Measurements from ENCODE around the gene MDFI.

The MDFI gene

GRCh38 chr6:41600499-41601247 is 37.6 kb upstream of the MDFI start:
- H3K79me2 ChIP-seq (ENCODE audit: control insufficient read depth, insufficient read depth, low read length), result no peaks in the 10 kb centered on the region
- no peak overlapping the region for H2BK5ac ChIP-seq (ENCODE audit: low read length)
- DNase-seq, result no peak
- no peaks in the 10 kb centered on the region for H3K79me1 ChIP-seq (ENCODE audit: low read length)
- H2AK5ac ChIP-seq (ENCODE audit: low read length), result no peak overlapping the region
- no CpG with 5 or more reads among the region's 22 CpGs for WGBS (ENCODE audit: extremely low coverage, insufficient coverage, low lambda C conversion rate)
- no peak overlapping the region for H2BK120ac ChIP-seq (ENCODE audit: low read depth, low read length)
- H3K4me1 ChIP-seq (ENCODE audit: control insufficient read depth, low read depth, low read length), result no peaks in the 10 kb centered on the region
- no peaks in the 10 kb centered on the region for H3K36me3 ChIP-seq (ENCODE audit: control insufficient read depth, insufficient read depth, low read length)
- no peaks in the 10 kb centered on the region for H3K27me3 ChIP-seq (ENCODE audit: insufficient read depth, low read length, poor library complexity)
- no peak overlapping the region for H2BK15ac ChIP-seq (replicated peaks; ENCODE audit: low read depth)
- no peak overlapping the region for H3K4me2 ChIP-seq (ENCODE audit: low read length)
- H3K4ac ChIP-seq (ENCODE audit: low read depth, low read length), result no peak overlapping the region
- no peak overlapping the region for H4K5ac ChIP-seq (ENCODE audit: low read length)
- H4K8ac ChIP-seq (ENCODE audit: low read depth, low read length), result no peak overlapping the region
- H3K9ac ChIP-seq (ENCODE audit: low read length), result no peak overlapping the region
- H3K27ac ChIP-seq (ENCODE audit: low read depth, low read length), result no peak overlapping the region
- no peak overlapping the region for H3K23ac ChIP-seq (ENCODE audit: low read length)
- H3K56ac ChIP-seq (ENCODE audit: low read length), result no peak overlapping the region
- no peak overlapping the region for H3K18ac ChIP-seq (ENCODE audit: low read length)
- no peak overlapping the region for H3K4me3 ChIP-seq (ENCODE audit: low read length)

DNA sequence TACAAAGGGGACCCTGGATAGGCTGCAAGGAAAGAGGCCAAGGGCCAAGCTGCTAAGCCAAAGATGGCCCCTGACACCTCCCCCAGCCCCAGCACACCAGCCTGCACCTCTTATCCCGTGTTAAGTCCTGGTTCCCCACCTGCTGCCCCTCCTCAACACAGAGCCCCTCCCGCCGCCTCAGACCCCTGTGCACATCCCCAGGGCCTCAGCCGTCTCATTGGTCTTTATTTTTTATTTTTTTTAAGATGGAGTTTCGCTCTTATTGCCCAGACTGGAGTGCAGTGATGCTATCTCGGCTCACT is 37.1 kb upstream of the MDFI start:
- Histone ChIP-seq H3K79me1 (ENCODE audit: low read length) (no peaks in the 10 kb centered on the region), H3K4me1 (ENCODE audit: control insufficient read depth, low read depth, low read length) (no peaks in the 10 kb centered on the region), H3K18ac (ENCODE audit: low read length) (no peak overlapping the region), H3K9ac (ENCODE audit: low read length) (no peak overlapping the region), H3K4me3 (ENCODE audit: low read length) (no peak overlapping the region), H4K8ac (ENCODE audit: low read depth, low read length) (no peak overlapping the region), H3K56ac (ENCODE audit: low read length) (no peak overlapping the region), H2BK5ac (ENCODE audit: low read length) (no peak overlapping the region), H2BK120ac (ENCODE audit: low read depth, low read length) (no peak overlapping the region), H3K79me2 (ENCODE audit: control insufficient read depth, insufficient read depth, low read length) (no peaks in the 10 kb centered on the region), H3K27ac (ENCODE audit: low read depth, low read length) (no peak overlapping the region), H2BK15ac (replicated peaks; ENCODE audit: low read depth) (no peak overlapping the region), H3K23ac (ENCODE audit: low read length) (no peak overlapping the region), H3K36me3 (ENCODE audit: control insufficient read depth, insufficient read depth, low read length) (no peaks in the 10 kb centered on the region), H2AK5ac (ENCODE audit: low read length) (no peak overlapping the region), H3K4me2 (ENCODE audit: low read length) (no peak overlapping the region), H4K5ac (ENCODE audit: low read length) (no peak overlapping the region), H3K27me3 (ENCODE audit: insufficient read depth, low read length, poor library complexity) (no peaks in the 10 kb centered on the region), H3K4ac (ENCODE audit: low read depth, low read length) (no peak overlapping the region)
- no CpG with 5 or more reads among the region's 6 CpGs for WGBS (ENCODE audit: extremely low coverage, insufficient coverage, low lambda C conversion rate)
- no peak for DNase-seq

- no peak overlapping the region for H2BK5ac ChIP-seq (ENCODE audit: low read length)
Observed at GRCh38 chr6:41602422-41602743, 35.9 kb upstream of the MDFI start.

GRCh38 chr6:41602864-41603608 is 35.2 kb upstream of the MDFI start:
- WGBS (ENCODE audit: extremely low coverage, insufficient coverage, low lambda C conversion rate), result no CpG with 5 or more reads among the region's 20 CpGs
- Histone ChIP-seq H3K27ac (ENCODE audit: low read depth, low read length) (no peak overlapping the region), H2AK5ac (ENCODE audit: low read length) (no peak overlapping the region)

More at GRCh38 chr6:41602422-41602743, 35.9 kb upstream of the MDFI start:
- WGBS (ENCODE audit: extremely low coverage, insufficient coverage, low lambda C conversion rate), result no CpG with 5 or more reads among the region's 4 CpGs
- H3K27ac ChIP-seq (ENCODE audit: low read depth, low read length), result no peak overlapping the region
- H3K4ac ChIP-seq (ENCODE audit: low read depth, low read length), result no peak overlapping the region
- no peaks in the 10 kb centered on the region for H3K27me3 ChIP-seq (ENCODE audit: insufficient read depth, low read length, poor library complexity)
- H4K5ac ChIP-seq (ENCODE audit: low read length), result no peak overlapping the region
- H3K36me3 ChIP-seq (ENCODE audit: control insufficient read depth, insufficient read depth, low read length), result no peaks in the 10 kb centered on the region
- H2BK120ac ChIP-seq (ENCODE audit: low read depth, low read length), result no peak overlapping the region
- H3K79me2 ChIP-seq (ENCODE audit: control insufficient read depth, insufficient read depth, low read length), result no peaks in the 10 kb centered on the region
- H3K56ac ChIP-seq (ENCODE audit: low read length), result no peak overlapping the region
- H2BK15ac ChIP-seq (replicated peaks; ENCODE audit: low read depth), result no peak overlapping the region
- no peak overlapping the region for H3K23ac ChIP-seq (ENCODE audit: low read length)
- no peak overlapping the region for H3K4me2 ChIP-seq (ENCODE audit: low read length)
- no peak overlapping the region for H3K4me3 ChIP-seq (ENCODE audit: low read length)
- H3K9ac ChIP-seq (ENCODE audit: low read length), result no peak overlapping the region
- no peaks in the 10 kb centered on the region for H3K79me1 ChIP-seq (ENCODE audit: low read length)
- H4K8ac ChIP-seq (ENCODE audit: low read depth, low read length), result no peak overlapping the region
- no peak overlapping the region for H3K18ac ChIP-seq (ENCODE audit: low read length)
- no peaks in the 10 kb centered on the region for H3K4me1 ChIP-seq (ENCODE audit: control insufficient read depth, low read depth, low read length)
- H2AK5ac ChIP-seq (ENCODE audit: low read length), result no peak overlapping the region
- DNase-seq, result no peak

GRCh38 chr6:41604006-41604405 is 34.3 kb upstream of the MDFI start:
- no peak overlapping the region for H3K4me3 ChIP-seq (ENCODE audit: low read length)
- H4K5ac ChIP-seq (ENCODE audit: low read length), result no peak overlapping the region
- no peak overlapping the region for H3K4me2 ChIP-seq (ENCODE audit: low read length)
- no CpG with 5 or more reads among the region's 5 CpGs for WGBS (ENCODE audit: extremely low coverage, insufficient coverage, low lambda C conversion rate)
- no peak overlapping the region for H2BK15ac ChIP-seq (replicated peaks; ENCODE audit: low read depth)
- H3K18ac ChIP-seq (ENCODE audit: low read length), result no peak overlapping the region
- no peak overlapping the region for H2AK5ac ChIP-seq (ENCODE audit: low read length)
- H3K56ac ChIP-seq (ENCODE audit: low read length), result no peak overlapping the region
- no peaks in the 10 kb centered on the region for H3K36me3 ChIP-seq (ENCODE audit: control insufficient read depth, insufficient read depth, low read length)
- H3K27ac ChIP-seq (ENCODE audit: low read depth, low read length), result no peak overlapping the region
- H3K23ac ChIP-seq (ENCODE audit: low read length), result no peak overlapping the region
- no peak overlapping the region for H4K8ac ChIP-seq (ENCODE audit: low read depth, low read length)
- no peaks in the 10 kb centered on the region for H3K4me1 ChIP-seq (ENCODE audit: control insufficient read depth, low read depth, low read length)
- no peaks in the 10 kb centered on the region for H3K79me2 ChIP-seq (ENCODE audit: control insufficient read depth, insufficient read depth, low read length)
- H3K9ac ChIP-seq (ENCODE audit: low read length), result no peak overlapping the region
- H3K4ac ChIP-seq (ENCODE audit: low read depth, low read length), result no peak overlapping the region
- no peak overlapping the region for H2BK120ac ChIP-seq (ENCODE audit: low read depth, low read length)
- no peaks in the 10 kb centered on the region for H3K27me3 ChIP-seq (ENCODE audit: insufficient read depth, low read length, poor library complexity)
- no peak overlapping the region for H2BK5ac ChIP-seq (ENCODE audit: low read length)
- DNase-seq, result no peak
- H3K79me1 ChIP-seq (ENCODE audit: low read length), result no peaks in the 10 kb centered on the region

More at GRCh38 chr6:41602864-41603608, 35.2 kb upstream of the MDFI start:
- H3K18ac ChIP-seq (ENCODE audit: low read length), result no peak overlapping the region
- H3K79me1 ChIP-seq (ENCODE audit: low read length), result no peaks in the 10 kb centered on the region
- no peak overlapping the region for H2BK15ac ChIP-seq (replicated peaks; ENCODE audit: low read depth)
- DNase-seq, result peak; percentile 93
- H2BK5ac ChIP-seq (ENCODE audit: low read length), result no peak overlapping the region
- H3K79me2 ChIP-seq (ENCODE audit: control insufficient read depth, insufficient read depth, low read length), result no peaks in the 10 kb centered on the region
- H3K9ac ChIP-seq (ENCODE audit: low read length), result peak overlapping the region; percentile 19
- no peak overlapping the region for H3K23ac ChIP-seq (ENCODE audit: low read length)
- no peak overlapping the region for H4K8ac ChIP-seq (ENCODE audit: low read depth, low read length)
- H3K4ac ChIP-seq (ENCODE audit: low read depth, low read length), result no peak overlapping the region
- no peaks in the 10 kb centered on the region for H3K27me3 ChIP-seq (ENCODE audit: insufficient read depth, low read length, poor library complexity)
- H3K4me2 ChIP-seq (ENCODE audit: low read length), result peak overlapping the region; percentile 2
- no peak overlapping the region for H3K4me3 ChIP-seq (ENCODE audit: low read length)
- H3K4me1 ChIP-seq (ENCODE audit: control insufficient read depth, low read depth, low read length), result no peaks in the 10 kb centered on the region
- H3K36me3 ChIP-seq (ENCODE audit: control insufficient read depth, insufficient read depth, low read length), result no peaks in the 10 kb centered on the region
- H3K56ac ChIP-seq (ENCODE audit: low read length), result peak overlapping the region; percentile 38
- no peak overlapping the region for H4K5ac ChIP-seq (ENCODE audit: low read length)
- no peak overlapping the region for H2BK120ac ChIP-seq (ENCODE audit: low read depth, low read length)
